Right lobe of liver (tissue), 4 donors: ENCODE measurements around the gene LMF2.

Experiments used
- POLR2A ChIP-seq: fragments of 450-650 bp; IDR thresholded peaks from one replicate; pipeline ENCODE4 v1.6.1; 2017; ENCODE audit warnings: antibody characterized with exemption, mild to moderate bottlenecking
- TF ChIP-seq, protein P1 (sequence below), 4 donors: fragments of 200-600 bp in 3 of 4; fragments of 450-650 bp in 1 of 4; IDR thresholded peaks; one replicate each; pipeline versions ENCODE4 v1.5.1 to v1.8.0; 2016 to 2022; ENCODE audit warnings: antibody characterized with exemption in 4 of 4, mild to moderate bottlenecking in 2 of 4
- donor health status: DM: no; HTN: no; CAD: no.
- donor health status: DM: no; HTN: no; CAD: no.
- donor health status: DM: no; HTN: yes; CAD: no.

DNA sequence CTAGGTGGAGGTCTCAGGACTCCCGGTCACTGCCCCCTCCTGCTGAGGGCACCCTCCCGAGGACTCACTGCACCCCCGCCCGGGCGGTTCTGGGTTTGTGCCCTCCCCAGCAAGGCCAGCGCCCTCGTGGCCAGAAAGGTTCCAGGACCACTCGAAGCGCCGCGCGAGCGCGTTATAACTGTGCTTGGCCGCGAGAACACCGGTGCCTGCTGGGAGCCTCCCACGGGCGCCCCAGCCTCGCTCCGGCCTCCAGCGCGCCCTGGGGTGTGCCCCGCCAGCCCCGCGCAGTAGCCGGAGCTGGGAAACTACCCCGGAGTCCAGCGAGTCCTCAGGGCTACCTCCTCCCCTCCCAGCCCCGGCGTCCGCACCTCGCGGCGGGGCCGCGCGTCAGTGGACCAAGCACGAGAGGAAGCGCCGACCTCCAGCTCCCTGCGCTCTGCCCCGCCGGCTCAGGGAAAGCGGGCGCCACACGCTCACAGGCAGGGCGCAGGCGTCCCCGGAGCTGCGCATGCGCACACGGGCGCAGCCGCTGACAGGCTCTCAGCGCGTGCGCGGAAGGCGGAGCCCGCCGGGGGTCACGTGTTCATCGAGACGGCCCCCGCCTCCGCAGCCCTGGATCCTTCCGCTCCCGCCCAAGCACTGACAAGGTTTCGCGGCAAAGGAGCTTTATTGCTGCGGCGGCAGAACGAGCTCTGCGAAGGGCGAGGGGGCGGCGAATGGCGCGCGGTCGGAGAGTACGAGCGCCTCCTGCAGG, 17.8 kb upstream of the LMF2 start, which contains the start of gene SCO2:
- TF ChIP-seq, protein P1, sequence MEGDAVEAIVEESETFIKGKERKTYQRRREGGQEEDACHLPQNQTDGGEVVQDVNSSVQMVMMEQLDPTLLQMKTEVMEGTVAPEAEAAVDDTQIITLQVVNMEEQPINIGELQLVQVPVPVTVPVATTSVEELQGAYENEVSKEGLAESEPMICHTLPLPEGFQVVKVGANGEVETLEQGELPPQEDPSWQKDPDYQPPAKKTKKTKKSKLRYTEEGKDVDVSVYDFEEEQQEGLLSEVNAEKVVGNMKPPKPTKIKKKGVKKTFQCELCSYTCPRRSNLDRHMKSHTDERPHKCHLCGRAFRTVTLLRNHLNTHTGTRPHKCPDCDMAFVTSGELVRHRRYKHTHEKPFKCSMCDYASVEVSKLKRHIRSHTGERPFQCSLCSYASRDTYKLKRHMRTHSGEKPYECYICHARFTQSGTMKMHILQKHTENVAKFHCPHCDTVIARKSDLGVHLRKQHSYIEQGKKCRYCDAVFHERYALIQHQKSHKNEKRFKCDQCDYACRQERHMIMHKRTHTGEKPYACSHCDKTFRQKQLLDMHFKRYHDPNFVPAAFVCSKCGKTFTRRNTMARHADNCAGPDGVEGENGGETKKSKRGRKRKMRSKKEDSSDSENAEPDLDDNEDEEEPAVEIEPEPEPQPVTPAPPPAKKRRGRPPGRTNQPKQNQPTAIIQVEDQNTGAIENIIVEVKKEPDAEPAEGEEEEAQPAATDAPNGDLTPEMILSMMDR (IDR thresholded peaks at IDR 0.05), result peak; percentile 8 to 36 (median 29)
- peak; percentile 92 for TF ChIP-seq POLR2A
